ENCODE measurements around the gene BEST2. TPM values are rescaled to one million over a fixed set of nuclear protein-coding genes. Genes with fewer than 3 reads are reported as not detected.

The BEST2 gene
- total and polyA plus RNA-seq, 2 of the 4 experiments (the other 2 are of a cell fraction): not detected

DNA sequence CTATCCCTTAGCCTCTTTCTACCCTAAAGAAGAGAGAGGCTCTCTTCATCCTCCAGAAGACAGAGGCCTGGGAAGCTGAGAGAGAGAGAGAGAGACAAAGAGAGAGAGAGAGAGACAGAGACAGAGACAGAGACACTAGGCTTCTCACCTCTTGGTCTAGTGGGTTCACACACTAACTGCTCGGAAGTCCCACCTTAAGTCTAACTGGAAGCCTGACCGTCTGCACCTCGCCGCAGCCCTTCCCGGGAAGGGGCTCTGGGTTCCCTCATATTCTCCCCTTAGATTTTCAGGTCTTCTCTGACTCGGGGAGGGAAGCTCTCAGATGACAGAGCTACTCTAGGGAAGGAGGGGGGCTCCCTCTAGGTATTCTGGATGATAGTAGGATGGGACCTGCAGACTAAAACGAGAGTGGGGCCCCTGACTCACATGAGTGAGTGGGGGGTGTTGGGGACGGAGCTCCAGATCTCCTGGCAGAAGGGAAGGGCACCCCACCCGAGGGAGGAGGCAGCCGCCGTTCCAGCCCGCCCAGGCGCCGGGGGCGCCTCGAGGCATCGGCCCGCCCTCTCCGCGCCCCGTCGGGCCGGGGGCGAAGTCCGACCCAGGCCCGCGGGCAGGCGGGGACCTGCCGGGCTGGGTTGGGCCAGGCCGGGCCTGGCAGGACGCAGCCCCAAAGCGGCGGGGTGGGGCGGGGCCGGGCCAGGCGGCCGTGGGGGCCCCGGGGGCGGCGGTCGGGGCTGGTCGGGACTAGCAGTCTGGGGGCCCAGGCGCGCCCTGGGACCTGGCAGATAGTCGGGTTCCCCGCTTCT lies 37.7 kb downstream of the BEST2 start:
- DNase-seq (peak; percentile 18), ATAC-seq (ENCODE audit: low read depth) (no peak; the same call in 1 of the 2 replicates)
- Histone ChIP-seq H3K9ac (ENCODE audit: low read depth, low read length) (peak overlapping the region; percentile 80), H3K14ac (replicated peaks; ENCODE audit: low read depth, low read length) (peak overlapping the region; percentile 96), H3K9me1 (ENCODE audit: insufficient read depth, low read length) (peaks cover 13% of the 10 kb centered on the region), H3K27me3 (ENCODE audit: control insufficient read depth, insufficient read depth, low read length) (no peaks in the 10 kb centered on the region), H3K36me3 (ENCODE audit: control insufficient read depth, insufficient read depth, low read length) (no peaks in the 10 kb centered on the region), H2BK5ac (ENCODE audit: low read depth, low read length, poor library complexity, severe bottlenecking) (peak overlapping the region; percentile 91), H2AK5ac (ENCODE audit: low read depth, low read length) (peak overlapping the region; percentile 84), H4K8ac (ENCODE audit: low read depth in 2 of 2, low read length in 2 of 2) (peak overlapping the region; percentile 56 to 93), H3K18ac (ENCODE audit: low read depth, low read length) (peak overlapping the region; percentile 69), H3K4me3 (ENCODE audit: insufficient read depth, low read depth, low read length) (peak overlapping the region; percentile 27), H2AK9ac (replicated peaks; ENCODE audit: low read depth, low read length, poor library complexity) (peak overlapping the region; percentile 82), H2BK20ac (ENCODE audit: low read depth, low read length) (peak overlapping the region; percentile 64), H3K27ac (ENCODE audit: insufficient read depth, low read length) (peak overlapping the region; percentile 89), H3K9me3 (ENCODE audit: control insufficient read depth, insufficient read depth, low read length) (no peaks in the 10 kb centered on the region), H2BK120ac (ENCODE audit: low read depth, low read length) (peak overlapping the region; percentile 86), H3K4ac (ENCODE audit: low read depth, low read length) (peak overlapping the region; percentile 89), H2BK15ac (ENCODE audit: low read depth, low read length) (peak overlapping the region; percentile 21; the same call in 2 of the 3 replicates), H3K4me1 (ENCODE audit: control insufficient read depth, insufficient read depth, low read length) (peaks cover 32% of the 10 kb centered on the region), H2AFZ (replicated peaks; ENCODE audit: low read length, poor library complexity) (peak overlapping the region; percentile 81), H4K91ac (ENCODE audit: insufficient read depth, low read depth, low read length) (peak overlapping the region; percentile 94), H3K79me1 (ENCODE audit: low read depth in 1 of 2, low read length in 2 of 2) (peaks cover 0 to 40% of the 10 kb centered on the region in 2 experiments; a peak in 2 of 4 replicates), H3K4me2 (ENCODE audit: low read depth, low read length) (peak overlapping the region; percentile 87), H3K23ac (ENCODE audit: low read depth, low read length) (peak overlapping the region; percentile 93), H4K5ac (ENCODE audit: low read depth, low read length) (peak overlapping the region; percentile 91), H3K56ac (ENCODE audit: extremely low read depth, insufficient read depth, low read length) (peak overlapping the region; percentile 69), H4K20me1 (ENCODE audit: insufficient read depth, low read length) (peaks cover 20% of the 10 kb centered on the region)
- no TSS peak for BruUV-seq (replicated peaks)
- no peak for TF ChIP-seq RAD21 (IDR thresholded peaks at IDR 0.05; ENCODE audit: low read length)
- TF ChIP-seq CHD1 (IDR thresholded peaks at IDR 0.05; ENCODE audit: low read depth, low read length): no peak
- TF ChIP-seq FOS (IDR thresholded peaks at IDR 0.05; ENCODE audit: low read depth, low read length): no peak
- no peak for TF ChIP-seq CEBPB (IDR thresholded peaks at IDR 0.05; ENCODE audit: low read depth, low read length)
- TF ChIP-seq, protein P1, sequence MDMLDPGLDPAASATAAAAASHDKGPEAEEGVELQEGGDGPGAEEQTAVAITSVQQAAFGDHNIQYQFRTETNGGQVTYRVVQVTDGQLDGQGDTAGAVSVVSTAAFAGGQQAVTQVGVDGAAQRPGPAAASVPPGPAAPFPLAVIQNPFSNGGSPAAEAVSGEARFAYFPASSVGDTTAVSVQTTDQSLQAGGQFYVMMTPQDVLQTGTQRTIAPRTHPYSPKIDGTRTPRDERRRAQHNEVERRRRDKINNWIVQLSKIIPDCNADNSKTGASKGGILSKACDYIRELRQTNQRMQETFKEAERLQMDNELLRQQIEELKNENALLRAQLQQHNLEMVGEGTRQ (IDR thresholded peaks at IDR 0.05; ENCODE audit: low read depth, low read length): no peak
- no peak for TF ChIP-seq NFE2L2 (IDR thresholded peaks at IDR 0.05; ENCODE audit: low read depth, low read length)
- TF ChIP-seq BHLHE40 (IDR thresholded peaks at IDR 0.05; ENCODE audit: low read depth, low read length): no peak
- TF ChIP-seq SMC3 (IDR thresholded peaks at IDR 0.05; ENCODE audit: low read depth, low read length): no peak
- 0% methylated on average over 12 of the region's 46 CpGs; no CpG with 5 or more reads in 1 of the 2 experiments for WGBS, 2 experiments (ENCODE audit: extremely low coverage in 2 of 2, insufficient read length in 1 of 2)
- intact Hi-C loops (cut with micrococcal nuclease): no loop called here
- CTCF ChIA-PET: interaction anchor here (1.2 kb wide), 1 partner anchor 11 kb away, joined by 4 read pairs; no protein-coding TSS in a partner anchor
- POLR2A ChIA-PET (ENCODE audit: unreplicated experiment): interaction anchor here (0.6 kb wide), 1 partner anchor 45 kb away, joined by 3 read pairs; no protein-coding TSS in a partner anchor
- dilution Hi-C loops (cut with HindIII; ENCODE audit: low sequenced_read_pairs, unreplicated experiment): no loop called here
- in situ Hi-C loops (cut with MboI; ENCODE audit: low sequenced_read_pairs): loop anchor here (25.0 kb wide), 1 partner anchor 1048 kb away; no protein-coding TSS in a partner anchor
